ENCODE data around the gene TRNT1. TPM values are rescaled to one million over a fixed set of nuclear protein-coding genes. Genes with fewer than 3 reads are reported as not detected.

Gene TRNT1
- total RNA-seq, 3 donors from 2014 or later (not counting 1 experiment from before 2014, with no cell fraction given) = 33.3 to 41.9 (median 36.6) TPM

DNA sequence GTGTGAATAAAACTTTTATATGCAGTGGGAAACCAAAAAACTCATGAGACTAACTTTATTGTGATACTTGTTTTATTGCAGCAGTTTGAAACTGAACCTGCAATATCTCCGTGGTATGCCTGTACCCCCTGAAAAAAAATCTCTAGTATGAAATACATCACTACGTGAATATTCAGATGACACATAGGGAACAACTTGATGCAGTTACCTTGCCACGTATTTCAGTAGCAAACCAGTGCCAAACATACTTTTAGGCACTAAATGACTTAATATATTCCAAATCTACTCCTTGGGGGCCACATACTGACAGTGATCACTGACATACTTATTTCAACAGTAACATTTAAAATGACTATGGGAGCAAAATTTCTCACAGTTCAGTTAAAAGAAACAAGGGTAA lies 38.9 kb downstream of the TRNT1 start:
- H3K4me3 Mint-ChIP-seq = no peak overlapping the region
- DNase-seq (no peak), ATAC-seq (no peak)
- H3K4me1 ChIP-seq (ENCODE audit: control insufficient read depth, insufficient read depth, low read length) = no peaks in the 10 kb centered on the region
- peaks cover 27 to 52% of the 10 kb centered on the region in 2 donors for H3K4me1 Mint-ChIP-seq
- H3K27ac Mint-ChIP-seq = peak overlapping the region; percentile 59 to 71
- TF ChIP-seq, protein P1, sequence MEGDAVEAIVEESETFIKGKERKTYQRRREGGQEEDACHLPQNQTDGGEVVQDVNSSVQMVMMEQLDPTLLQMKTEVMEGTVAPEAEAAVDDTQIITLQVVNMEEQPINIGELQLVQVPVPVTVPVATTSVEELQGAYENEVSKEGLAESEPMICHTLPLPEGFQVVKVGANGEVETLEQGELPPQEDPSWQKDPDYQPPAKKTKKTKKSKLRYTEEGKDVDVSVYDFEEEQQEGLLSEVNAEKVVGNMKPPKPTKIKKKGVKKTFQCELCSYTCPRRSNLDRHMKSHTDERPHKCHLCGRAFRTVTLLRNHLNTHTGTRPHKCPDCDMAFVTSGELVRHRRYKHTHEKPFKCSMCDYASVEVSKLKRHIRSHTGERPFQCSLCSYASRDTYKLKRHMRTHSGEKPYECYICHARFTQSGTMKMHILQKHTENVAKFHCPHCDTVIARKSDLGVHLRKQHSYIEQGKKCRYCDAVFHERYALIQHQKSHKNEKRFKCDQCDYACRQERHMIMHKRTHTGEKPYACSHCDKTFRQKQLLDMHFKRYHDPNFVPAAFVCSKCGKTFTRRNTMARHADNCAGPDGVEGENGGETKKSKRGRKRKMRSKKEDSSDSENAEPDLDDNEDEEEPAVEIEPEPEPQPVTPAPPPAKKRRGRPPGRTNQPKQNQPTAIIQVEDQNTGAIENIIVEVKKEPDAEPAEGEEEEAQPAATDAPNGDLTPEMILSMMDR (IDR thresholded peaks at IDR 0.05) = no peak
- H3K36me3 ChIP-seq (ENCODE audit: control insufficient read depth, insufficient read depth, low read length) = peaks cover 89% of the 10 kb centered on the region
- no peaks in the 10 kb centered on the region for H3K27me3 ChIP-seq (ENCODE audit: control insufficient read depth, insufficient read depth, low read length)
- H3K4me3 ChIP-seq (ENCODE audit: low read length) = no peak overlapping the region
- intact Hi-C loops (cut with micrococcal nuclease) = no loop called here
- no peaks in the 10 kb centered on the region for H3K27me3 Mint-ChIP-seq (ENCODE audit: low read depth in 2 of 2)
- no peaks in the 10 kb centered on the region for H3K9me3 ChIP-seq (ENCODE audit: control insufficient read depth, insufficient read depth, low read length)
- WGBS (ENCODE audit: insufficient coverage) = 89% methylated on average over 3 of the region's 3 CpGs
- peaks cover 16% of the 10 kb centered on the region for H3K36me3 Mint-ChIP-seq
- no peaks in the 10 kb centered on the region for H3K9me3 Mint-ChIP-seq
- no peak overlapping the region for H3K27ac ChIP-seq (ENCODE audit: low read length)

DNA sequence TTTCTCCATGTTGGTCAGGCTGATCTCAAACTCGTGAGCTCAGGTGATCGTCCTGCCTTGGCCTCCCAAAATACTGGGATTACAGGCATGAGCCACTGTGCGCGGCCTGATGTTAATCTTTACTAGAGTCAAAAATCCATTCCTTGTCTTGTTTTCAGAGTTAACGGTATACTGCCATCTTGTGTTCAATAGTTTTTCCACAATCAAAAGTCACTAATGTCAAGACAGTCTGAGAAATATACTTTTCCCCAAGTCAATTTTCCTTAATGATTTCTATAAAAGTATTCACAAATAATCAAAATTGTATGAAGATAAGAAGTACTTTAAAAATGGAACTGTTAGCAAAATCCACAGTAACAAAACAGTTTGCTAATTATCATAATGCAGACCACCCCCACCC lies 44.3 kb downstream of the TRNT1 start:
- Histone ChIP-seq H3K36me3 (ENCODE audit: control insufficient read depth, insufficient read depth, low read length) (peaks cover 71% of the 10 kb centered on the region), H3K27me3 (ENCODE audit: control insufficient read depth, insufficient read depth, low read length) (no peaks in the 10 kb centered on the region), H3K4me1 (ENCODE audit: control insufficient read depth, insufficient read depth, low read length) (peaks cover 27% of the 10 kb centered on the region), H3K27ac (ENCODE audit: low read length) (no peak overlapping the region), H3K4me3 (ENCODE audit: low read length) (no peak overlapping the region), H3K9me3 (ENCODE audit: control insufficient read depth, insufficient read depth, low read length) (no peaks in the 10 kb centered on the region)
- H3K9me3 Mint-ChIP-seq = no peaks in the 10 kb centered on the region
- peaks cover 14% of the 10 kb centered on the region for H3K36me3 Mint-ChIP-seq
- TF ChIP-seq, protein P1 (IDR thresholded peaks at IDR 0.05) = peak; percentile 52
- WGBS (ENCODE audit: insufficient coverage) = 69% methylated on average over 5 of the region's 5 CpGs
- H3K27ac Mint-ChIP-seq = peak overlapping the region; percentile 90 to 95
- peak; percentile 46 to 57 (median 53) for ATAC-seq
- H3K27me3 Mint-ChIP-seq (ENCODE audit: low read depth in 2 of 2) = no peaks in the 10 kb centered on the region
- intact Hi-C loops (cut with micrococcal nuclease) = loop anchor here (10.0 kb wide), 2 partner anchors 1324 to 1954 kb away; partner anchors contain the start of genes ARL8B and ITPR1
- peak in 1 of 2 donors; percentile 70 for DNase-seq
- peaks cover 48 to 59% of the 10 kb centered on the region in 2 donors for H3K4me1 Mint-ChIP-seq
- H3K4me3 Mint-ChIP-seq = peak overlapping the region; percentile 75

DNA sequence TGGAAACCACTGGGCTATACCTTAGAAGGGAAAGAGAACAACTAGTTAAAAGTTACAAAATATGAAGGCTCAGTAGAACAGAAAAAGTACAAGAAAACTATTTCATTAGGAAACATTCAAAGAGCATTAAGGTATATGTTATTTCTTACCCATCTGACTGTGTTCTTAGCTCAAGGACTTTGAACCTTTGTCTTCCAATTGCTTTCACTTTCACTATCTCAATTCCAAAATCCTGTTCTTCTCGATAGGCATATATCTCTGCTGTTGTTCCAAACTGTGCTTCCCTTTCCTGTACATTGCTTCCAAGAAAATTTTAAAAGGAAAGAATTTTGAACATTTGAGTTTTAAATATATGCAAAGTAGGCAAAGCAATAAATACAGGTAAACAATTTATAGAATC lies 45.9 kb downstream of the TRNT1 start:
- peaks cover 53 to 59% of the 10 kb centered on the region in 2 donors for H3K4me1 Mint-ChIP-seq
- Histone ChIP-seq H3K4me1 (ENCODE audit: control insufficient read depth, insufficient read depth, low read length) (peaks cover 35% of the 10 kb centered on the region), H3K36me3 (ENCODE audit: control insufficient read depth, insufficient read depth, low read length) (peaks cover 55% of the 10 kb centered on the region)

More for the DNA sequence above, 45.9 kb downstream of the TRNT1 start:
- Mint-ChIP-seq H3K4me3 (peak overlapping the region; percentile 84), H3K27me3 (ENCODE audit: low read depth in 2 of 2) (no peaks in the 10 kb centered on the region), H3K36me3 (no peaks in the 10 kb centered on the region), H3K27ac (peak overlapping the region; percentile 90 to 95), H3K9me3 (no peaks in the 10 kb centered on the region)
- peak; percentile 43 to 69 (median 56) for ATAC-seq
- peak in 1 of 2 donors; percentile 59 for DNase-seq
- intact Hi-C loops (cut with micrococcal nuclease) = loop anchor here (10.0 kb wide), 2 partner anchors 1322 to 1952 kb away; partner anchors contain the start of genes ARL8B and ITPR1
- Histone ChIP-seq H3K4me3 (ENCODE audit: low read length) (peak overlapping the region; percentile 26), H3K9me3 (ENCODE audit: control insufficient read depth, insufficient read depth, low read length) (no peaks in the 10 kb centered on the region), H3K27me3 (ENCODE audit: control insufficient read depth, insufficient read depth, low read length) (no peaks in the 10 kb centered on the region), H3K27ac (ENCODE audit: low read length) (peak overlapping the region; percentile 76)
- TF ChIP-seq, protein P1 (IDR thresholded peaks at IDR 0.05) = no peak
- no CpG with 5 or more reads among the region's 1 CpG for WGBS (ENCODE audit: insufficient coverage)

Measured in natural killer cell (primary cell).